C4-2B (cell line): Measurements from ENCODE around the gene GATAD2A.

Experiments
- H3K27ac ChIP-seq: fragments of 450-650 bp; 2 replicates; pipeline ENCODE4 v1.5.1; 2017
- ZFX ChIP-seq: fragments of 450-650 bp; IDR thresholded peaks from 2 replicates; pipeline ENCODE4 v1.6.1; 2017
- TF ChIP-seq, protein P1 (sequence below): fragments of 450-650 bp; conservative IDR thresholded peaks from 2 replicates; pipeline ENCODE4 v1.5.1; 2017; ENCODE audit warnings: mild to moderate bottlenecking

GATAD2A gene

DNA sequence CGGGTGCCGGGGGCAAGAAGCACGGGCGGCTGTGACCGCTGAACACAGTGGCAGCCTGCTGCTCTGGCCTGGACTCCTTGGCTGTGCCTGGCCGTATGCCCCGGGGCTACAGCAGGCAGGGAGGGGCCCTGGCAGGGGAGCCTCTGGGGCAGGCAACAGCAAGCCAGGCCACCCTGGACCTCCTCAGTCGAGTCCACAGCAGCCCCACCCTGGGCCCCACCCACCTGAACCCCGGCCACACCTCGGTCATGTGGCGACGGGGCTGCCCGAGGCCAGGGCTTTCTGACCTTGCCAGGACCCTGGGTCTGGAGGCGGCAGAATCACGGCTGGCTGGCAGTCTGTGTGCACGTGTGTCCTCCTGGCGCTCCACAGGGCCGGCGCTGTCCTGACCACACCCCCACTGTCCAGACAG is 141.3 kb downstream of the GATAD2A start:
- no peak overlapping the region for H3K27ac ChIP-seq
- TF ChIP-seq, protein P1, sequence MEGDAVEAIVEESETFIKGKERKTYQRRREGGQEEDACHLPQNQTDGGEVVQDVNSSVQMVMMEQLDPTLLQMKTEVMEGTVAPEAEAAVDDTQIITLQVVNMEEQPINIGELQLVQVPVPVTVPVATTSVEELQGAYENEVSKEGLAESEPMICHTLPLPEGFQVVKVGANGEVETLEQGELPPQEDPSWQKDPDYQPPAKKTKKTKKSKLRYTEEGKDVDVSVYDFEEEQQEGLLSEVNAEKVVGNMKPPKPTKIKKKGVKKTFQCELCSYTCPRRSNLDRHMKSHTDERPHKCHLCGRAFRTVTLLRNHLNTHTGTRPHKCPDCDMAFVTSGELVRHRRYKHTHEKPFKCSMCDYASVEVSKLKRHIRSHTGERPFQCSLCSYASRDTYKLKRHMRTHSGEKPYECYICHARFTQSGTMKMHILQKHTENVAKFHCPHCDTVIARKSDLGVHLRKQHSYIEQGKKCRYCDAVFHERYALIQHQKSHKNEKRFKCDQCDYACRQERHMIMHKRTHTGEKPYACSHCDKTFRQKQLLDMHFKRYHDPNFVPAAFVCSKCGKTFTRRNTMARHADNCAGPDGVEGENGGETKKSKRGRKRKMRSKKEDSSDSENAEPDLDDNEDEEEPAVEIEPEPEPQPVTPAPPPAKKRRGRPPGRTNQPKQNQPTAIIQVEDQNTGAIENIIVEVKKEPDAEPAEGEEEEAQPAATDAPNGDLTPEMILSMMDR, result no peak
- TF ChIP-seq ZFX, result no peak

DNA sequence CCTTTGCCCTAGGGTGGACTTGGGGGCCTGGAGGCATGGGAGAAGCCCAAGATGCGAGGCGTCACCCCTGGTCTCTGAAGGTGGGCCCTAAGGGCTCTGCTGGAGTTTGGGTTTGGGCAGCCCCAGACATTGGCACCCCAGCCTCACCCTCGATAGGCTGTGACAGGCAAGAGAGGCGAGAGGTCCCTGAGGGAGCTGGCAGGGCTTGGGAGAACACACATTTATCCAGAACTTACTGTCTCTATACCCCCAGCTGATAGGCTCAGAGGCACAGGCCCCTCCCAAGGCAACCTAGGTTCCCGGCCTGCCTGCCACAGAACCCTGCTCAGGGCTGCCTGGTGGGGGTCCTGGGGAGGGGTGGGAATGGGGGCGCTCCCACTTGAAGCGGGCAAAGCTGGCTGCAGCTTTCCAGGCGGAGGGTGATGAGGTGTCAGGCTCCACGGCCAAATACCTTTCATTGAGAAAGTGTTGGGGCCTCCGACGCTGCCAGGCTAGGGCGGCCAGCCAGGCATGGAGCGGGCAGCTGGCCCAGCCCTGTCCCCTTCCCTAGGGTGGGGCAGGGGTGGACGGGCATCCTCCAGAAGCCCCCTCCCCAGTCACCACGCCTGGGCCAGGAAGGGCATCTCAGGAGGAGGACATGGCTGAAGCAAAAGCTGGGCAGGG is 142.3 kb downstream of the GATAD2A start:
- H3K27ac ChIP-seq, result no peak overlapping the region
- TF ChIP-seq, protein P1, result no peak
- no peak for TF ChIP-seq ZFX

DNA sequence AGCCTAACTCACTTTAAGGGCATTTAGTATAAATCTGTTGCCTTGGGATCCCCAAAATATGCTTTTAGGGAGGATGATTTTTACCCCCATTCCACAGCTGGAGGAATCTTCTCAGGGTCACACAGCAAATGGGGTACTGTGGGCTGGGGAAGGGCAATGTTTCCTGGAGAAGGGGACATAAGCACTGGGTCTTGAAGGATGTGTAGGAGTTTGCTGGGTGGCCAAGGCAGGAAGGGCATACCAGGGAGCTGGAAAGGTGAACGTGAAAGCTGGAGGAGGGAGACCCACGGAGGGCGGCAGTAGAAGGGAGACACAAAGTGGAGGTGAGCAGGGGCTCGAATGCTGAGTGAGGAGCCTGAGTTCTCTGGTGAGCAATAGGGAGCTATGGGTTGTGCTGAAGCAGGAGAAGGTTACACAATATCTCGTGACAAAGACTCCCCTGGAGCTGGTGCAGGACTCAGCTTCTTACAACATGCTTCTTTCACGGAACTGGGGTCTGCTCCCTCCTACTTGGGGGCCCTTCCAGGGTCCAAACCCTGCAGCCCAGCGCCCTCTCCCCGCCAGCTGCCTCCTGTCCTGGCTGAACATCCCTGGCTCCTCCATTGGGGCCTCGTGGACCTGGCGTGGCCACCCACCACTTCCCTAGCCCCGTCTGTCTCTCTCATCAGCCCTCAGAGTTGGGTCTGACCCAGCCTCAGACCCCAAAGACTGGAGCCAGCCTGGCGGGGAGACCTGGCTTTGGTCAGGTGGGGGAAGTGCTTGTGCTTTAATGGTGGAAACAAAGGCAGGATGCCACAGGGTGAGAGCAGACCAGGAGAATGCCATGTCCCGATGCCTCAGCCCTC is 143.7 kb downstream of the GATAD2A start:
- TF ChIP-seq ZFX, result no peak
- TF ChIP-seq, protein P1, result no peak
- H3K27ac ChIP-seq, result no peak overlapping the region

DNA sequence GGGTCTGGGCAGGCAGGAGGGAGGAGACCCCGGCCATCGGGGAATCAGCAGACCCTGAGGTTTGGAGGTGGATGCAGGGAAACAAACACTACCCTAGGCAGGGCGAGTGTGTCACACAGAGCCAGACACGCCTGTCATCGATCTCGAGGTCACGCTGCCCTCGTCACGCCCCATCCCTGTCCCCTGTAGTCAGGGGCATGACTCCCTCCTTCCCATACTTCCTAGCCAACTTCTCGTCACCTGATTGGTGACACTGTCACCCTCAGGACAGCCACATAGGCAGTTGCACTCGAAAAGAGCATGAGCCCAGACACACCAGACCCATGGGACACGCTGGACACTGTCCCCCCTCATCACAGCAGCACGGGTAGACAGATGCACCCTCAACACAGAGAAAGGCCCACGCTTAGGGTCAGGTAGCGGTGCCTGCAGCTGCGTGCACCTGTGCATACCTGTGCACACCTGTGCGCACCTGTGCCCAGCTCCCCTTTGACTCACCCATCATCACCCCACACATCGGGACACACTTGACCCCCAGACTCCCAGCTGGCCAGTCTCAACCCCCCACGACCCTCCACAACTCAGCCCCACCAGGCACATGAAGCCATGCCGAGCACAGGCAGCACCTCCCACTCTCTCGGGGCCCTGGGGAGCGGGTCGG is 144.5 kb downstream of the GATAD2A start:
- TF ChIP-seq, protein P1, result no peak
- no peak overlapping the region for H3K27ac ChIP-seq

DNA sequence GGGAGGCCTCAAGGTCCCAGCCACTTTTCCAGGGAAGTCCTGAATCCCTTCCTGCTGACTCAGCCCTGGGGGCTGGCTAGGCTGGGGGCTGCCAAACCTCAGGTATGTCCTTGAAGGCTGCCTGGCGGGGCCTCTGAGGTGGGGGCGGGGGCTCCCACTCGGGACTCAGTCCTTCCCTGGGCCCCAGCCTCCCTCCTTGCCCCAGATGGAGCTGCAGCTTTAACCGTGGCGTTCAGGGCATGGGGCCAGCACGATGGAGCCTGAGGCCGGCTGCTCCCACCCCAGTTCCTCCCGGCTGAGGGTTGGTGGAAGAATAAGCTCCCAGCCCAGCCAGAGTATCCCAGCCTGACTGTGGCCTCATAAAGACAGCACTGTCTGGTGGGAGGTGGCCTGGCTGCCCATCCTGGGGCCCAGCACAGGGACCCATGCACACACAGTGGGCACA is 145.0 kb downstream of the GATAD2A start:
- TF ChIP-seq ZFX, result no peak
- TF ChIP-seq, protein P1, result no peak
- H3K27ac ChIP-seq, result no peak overlapping the region

DNA sequence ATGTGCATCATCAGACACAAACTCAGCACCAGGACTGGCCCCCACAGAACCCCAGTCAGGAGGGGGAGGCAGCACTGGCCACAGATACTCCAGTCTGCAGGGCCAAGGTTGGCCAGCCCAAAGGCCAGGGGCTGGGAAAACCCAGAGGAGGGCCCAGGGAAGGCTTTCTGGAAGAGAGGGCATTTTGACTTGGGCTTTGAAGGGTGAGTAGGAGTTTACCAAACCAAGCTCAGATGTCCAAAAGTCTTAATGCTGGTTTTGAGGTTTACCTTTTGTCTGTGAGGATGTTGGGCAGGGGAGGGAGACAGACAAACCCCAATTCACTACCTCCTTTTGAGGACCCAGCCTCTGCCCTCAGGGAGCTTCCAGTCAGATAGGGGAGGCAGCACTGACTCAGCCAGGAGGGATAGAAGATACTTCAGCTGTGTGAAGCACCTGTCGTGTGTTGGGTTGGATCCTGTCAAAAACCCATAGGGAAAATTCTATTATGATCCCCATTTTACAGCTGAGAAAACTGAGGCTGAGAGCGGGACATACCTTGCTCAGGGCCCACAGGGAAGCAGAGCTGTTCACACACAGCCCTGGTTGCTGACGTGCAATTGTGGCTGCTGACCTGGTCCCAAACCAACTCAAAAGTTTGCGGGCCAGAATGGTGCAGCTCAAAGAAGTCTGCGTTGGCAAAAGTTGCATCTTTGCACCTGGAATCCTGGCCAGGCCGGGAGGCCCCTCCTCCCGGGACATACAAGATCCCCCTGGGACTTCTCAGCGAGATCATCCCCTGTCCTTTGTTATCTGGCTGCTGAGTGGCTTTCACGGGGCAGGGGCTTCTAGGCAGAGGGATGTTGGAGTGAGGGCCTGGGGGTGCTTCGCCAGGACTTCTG is 145.7 kb downstream of the GATAD2A start:
- no peak overlapping the region for H3K27ac ChIP-seq
- TF ChIP-seq, protein P1, result no peak
- no peak for TF ChIP-seq ZFX
